Mesothelial cell of epicardium (in vitro differentiated cells): ENCODE data around the gene SMIM33. TPM values are rescaled to one million over a fixed set of nuclear protein-coding genes. Genes with fewer than 3 reads are reported as not detected.

Source experiments
- DNase-seq, 2 experiments: peaks; one replicate each; pipeline ENCODE4 v3.0.0; 2021; ENCODE audit warnings: low spot score in 2 of 2; ENCODE audit not compliant: unreplicated experiment in 2 of 2
- H3K27ac Mint-ChIP-seq: 2 replicates; pipeline ENCODE4 v1.8.0; 2021; ENCODE audit warnings: mixed read lengths
- H3K27me3 Mint-ChIP-seq: 2 replicates; pipeline ENCODE4 v1.8.0; 2021; ENCODE audit warnings: low read depth, mixed read lengths
- H3K36me3 Mint-ChIP-seq: 2 replicates; pipeline ENCODE4 v1.8.0; 2021; ENCODE audit warnings: mixed read lengths
- H3K4me1 Mint-ChIP-seq: 2 replicates; pipeline ENCODE4 v1.8.0; 2021; ENCODE audit warnings: mixed read lengths
- H3K4me3 Mint-ChIP-seq: 2 replicates; pipeline ENCODE4 v1.8.0; 2021; ENCODE audit warnings: mild to moderate bottlenecking, moderate library complexity, mixed read lengths
- H3K9me3 Mint-ChIP-seq: 2 replicates; pipeline ENCODE4 v1.8.0; 2021; ENCODE audit warnings: mixed read lengths
- CTCF ChIP-seq: fragments of 200-600 bp; sonication (generic); IDR thresholded peaks from one replicate; pipeline ENCODE4 v1.5.0; 2021; ENCODE audit warnings: antibody characterized with exemption; ENCODE audit not compliant: unreplicated experiment
- total RNA-seq: library from RNA; stranded (reverse); gene quantifications from 3 replicates; pipeline ENCODE4 v1.2.1, GENCODE V29; 2021

The SMIM33 gene
- total RNA-seq, 1 donor from 2014 or later = not detected

DNA sequence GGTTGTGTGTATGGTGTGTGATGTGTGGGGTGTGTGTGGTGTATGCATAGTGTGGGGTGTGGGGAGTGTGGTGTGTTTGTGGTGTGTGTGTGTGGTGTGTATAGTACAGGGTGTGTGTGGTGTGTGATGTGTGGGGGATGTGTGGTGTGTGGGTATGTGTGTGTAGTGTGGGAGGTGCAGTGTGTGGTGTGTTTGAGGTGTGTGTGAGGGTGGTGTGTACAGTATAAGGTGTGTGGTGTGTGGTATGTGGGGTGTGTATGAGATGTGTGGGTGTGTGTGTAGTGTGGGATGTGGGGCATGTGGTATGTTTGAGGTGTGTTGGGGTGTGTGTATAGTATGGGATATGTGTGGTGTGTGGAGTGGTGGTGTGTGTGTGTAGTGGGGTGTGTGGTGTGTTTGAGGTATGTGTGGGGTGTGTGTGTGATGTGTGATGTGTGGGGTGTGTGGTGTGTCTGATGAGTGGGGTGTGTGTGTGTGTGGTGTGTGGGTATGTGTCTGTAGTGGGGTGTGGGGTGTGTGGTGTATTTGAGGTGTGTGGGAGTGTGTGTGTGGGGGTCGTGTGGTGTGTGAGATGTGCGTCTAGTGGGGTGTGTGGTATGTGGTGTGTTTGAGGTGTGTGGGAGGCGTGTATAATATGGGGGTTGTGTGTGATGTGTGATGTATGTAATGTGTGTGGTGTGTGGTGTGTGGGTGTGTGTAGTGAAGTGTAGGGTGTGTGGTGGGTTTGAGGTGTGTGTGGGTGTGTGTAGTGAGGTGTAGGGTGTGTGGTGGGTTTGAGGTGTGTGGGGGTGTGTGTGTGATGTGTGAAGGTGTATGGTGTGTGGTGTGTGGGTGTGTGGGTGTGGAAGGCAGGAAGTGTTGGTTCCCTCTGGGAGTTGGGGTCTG is 16.9 kb upstream of the SMIM33 start:
- H3K27ac Mint-ChIP-seq = no peak overlapping the region

DNA sequence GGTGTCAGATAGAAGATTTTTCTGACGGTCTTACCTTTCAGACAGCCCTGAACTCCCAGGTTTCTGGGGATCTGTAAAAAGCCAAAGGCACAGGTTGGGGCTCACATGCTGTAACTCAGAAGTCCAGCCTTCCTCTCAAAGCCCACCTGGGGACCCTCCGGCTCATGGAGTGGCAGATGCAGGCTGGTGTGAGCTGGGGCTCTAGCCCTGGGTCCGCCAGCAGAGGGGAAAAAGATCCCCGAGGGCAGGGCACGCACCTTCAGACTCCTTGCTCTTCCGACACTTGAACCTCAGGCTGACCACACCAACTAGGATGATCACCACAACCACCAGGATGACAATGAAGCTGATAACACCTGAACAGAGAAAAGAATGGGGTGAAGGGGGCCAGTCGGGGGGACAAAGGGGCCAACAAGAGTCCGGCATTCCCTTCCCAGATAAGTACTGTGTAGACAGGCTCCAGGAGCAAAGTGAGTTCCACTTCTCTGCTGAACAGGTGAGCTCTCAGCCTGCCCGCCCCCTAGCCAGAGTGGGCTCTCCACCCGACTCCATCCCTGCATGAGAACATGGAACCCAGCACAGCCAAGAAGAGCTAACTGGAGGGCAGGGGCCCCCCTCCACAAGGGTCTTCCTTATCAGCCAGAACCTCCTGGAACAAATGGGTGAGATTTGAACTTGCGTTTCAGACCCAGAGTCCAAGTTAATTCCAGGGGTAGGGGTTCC is 16.1 kb upstream of the SMIM33 start:
- H3K4me3 Mint-ChIP-seq = no peak overlapping the region
- no peak for DNase-seq
- TF ChIP-seq CTCF = no peak
- no peaks in the 10 kb centered on the region for H3K4me1 Mint-ChIP-seq
- H3K9me3 Mint-ChIP-seq = no peaks in the 10 kb centered on the region
- no peaks in the 10 kb centered on the region for H3K27me3 Mint-ChIP-seq
- H3K36me3 Mint-ChIP-seq = no peaks in the 10 kb centered on the region
- H3K27ac Mint-ChIP-seq = no peak overlapping the region

More for the DNA sequence above, 16.9 kb upstream of the SMIM33 start:
- no peaks in the 10 kb centered on the region for H3K9me3 Mint-ChIP-seq
- H3K4me1 Mint-ChIP-seq = peaks cover 2% of the 10 kb centered on the region
- no peak for TF ChIP-seq CTCF
- H3K27me3 Mint-ChIP-seq = no peaks in the 10 kb centered on the region
- no peak overlapping the region for H3K4me3 Mint-ChIP-seq
- H3K36me3 Mint-ChIP-seq = no peaks in the 10 kb centered on the region
- DNase-seq = no peak

- H3K4me3 Mint-ChIP-seq = no peak overlapping the region
- H3K27me3 Mint-ChIP-seq = no peaks in the 10 kb centered on the region
- no peaks in the 10 kb centered on the region for H3K36me3 Mint-ChIP-seq
- H3K9me3 Mint-ChIP-seq = no peaks in the 10 kb centered on the region
- no peak for DNase-seq
- no peak for TF ChIP-seq CTCF
- H3K4me1 Mint-ChIP-seq = no peaks in the 10 kb centered on the region
- H3K27ac Mint-ChIP-seq = no peak overlapping the region
Observed at GRCh38 chr5:139456776-139457175, 14.0 kb upstream of the SMIM33 start.

DNA sequence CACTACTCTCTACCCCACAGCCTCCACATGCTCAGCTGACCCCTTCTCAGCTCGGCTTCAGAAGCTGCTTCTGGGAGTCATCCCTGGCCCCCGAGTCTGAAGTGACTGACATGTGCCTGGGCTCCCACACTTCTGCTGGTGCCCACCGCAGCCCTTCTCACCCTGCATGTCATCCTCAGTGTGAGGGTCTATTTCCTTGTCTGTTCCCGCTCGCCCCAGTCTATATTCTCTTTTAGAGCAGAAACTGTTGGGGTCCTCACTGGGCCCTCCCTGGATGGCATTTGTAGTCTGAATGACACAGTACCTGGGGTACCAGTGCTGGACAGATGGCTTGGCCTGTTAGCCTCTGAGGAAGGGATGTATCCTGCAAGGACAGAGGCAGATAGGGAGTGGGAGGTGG is 13.6 kb upstream of the SMIM33 start:
- H3K36me3 Mint-ChIP-seq = no peaks in the 10 kb centered on the region
- H3K27me3 Mint-ChIP-seq = no peaks in the 10 kb centered on the region
- no peak overlapping the region for H3K4me3 Mint-ChIP-seq
- no peak overlapping the region for H3K27ac Mint-ChIP-seq
- no peak for DNase-seq
- no peaks in the 10 kb centered on the region for H3K9me3 Mint-ChIP-seq
- no peak for TF ChIP-seq CTCF
- H3K4me1 Mint-ChIP-seq = no peaks in the 10 kb centered on the region

GRCh38 chr5:139457653-139458306 is 13.0 kb upstream of the SMIM33 start:
- no peaks in the 10 kb centered on the region for H3K36me3 Mint-ChIP-seq
- DNase-seq = no peak
- H3K27ac Mint-ChIP-seq = no peak overlapping the region
- H3K27me3 Mint-ChIP-seq = no peaks in the 10 kb centered on the region
- no peak for TF ChIP-seq CTCF
- H3K4me1 Mint-ChIP-seq = peaks cover 3% of the 10 kb centered on the region
- H3K9me3 Mint-ChIP-seq = no peaks in the 10 kb centered on the region
- H3K4me3 Mint-ChIP-seq = no peak overlapping the region
